GM12878 (cell line): Measurements from ENCODE around the gene ABCA7. TPM values are rescaled to one million over a fixed set of nuclear protein-coding genes. Genes with fewer than 3 reads are reported as not detected.

Experiments
- CBFB ChIP-seq: IDR thresholded peaks from 2 replicates; pipeline ENCODE4 v1.6.1; 2016; ENCODE audit warnings: antibody characterized with exemption, low read depth
- CEBPZ ChIP-seq: fragments of 150-350 bp; IDR thresholded peaks from 2 replicates; pipeline ENCODE4 v1.6.1; 2016; ENCODE audit warnings: low read depth, low read length
- FOXK2 ChIP-seq: fragments of 450-650 bp; IDR thresholded peaks from 2 replicates; pipeline ENCODE4 v1.6.1; 2017; ENCODE audit warnings: mild to moderate bottlenecking, moderate library complexity
- HDAC2 ChIP-seq: fragments of 200-600 bp; sonication (generic); IDR thresholded peaks from 2 replicates; pipeline ENCODE4 v1.6.1; 2017
- IKZF2 ChIP-seq, 2 experiments: fragments of 450-650 bp; IDR thresholded peaks; 2 replicates each; pipeline ENCODE4 v1.6.1; 2017; ENCODE audit warnings: mild to moderate bottlenecking in 2 of 2, moderate library complexity in 2 of 2
- MEF2B ChIP-seq: fragments of 450-650 bp; IDR thresholded peaks from 2 replicates; pipeline ENCODE4 v1.6.1; 2018; ENCODE audit warnings: mild to moderate bottlenecking, moderate library complexity; ENCODE audit not compliant: partially characterized antibody, poor library complexity, severe bottlenecking
- NFIC ChIP-seq: IDR thresholded peaks from 2 replicates; pipeline ENCODE4 v1.6.1; 2012; ENCODE audit warnings: low read depth, mild to moderate bottlenecking, inconsistent platforms, low read length, moderate library complexity
- NR2C1 ChIP-seq: fragments of 450-650 bp; IDR thresholded peaks from 2 replicates; pipeline ENCODE4 v1.6.1; 2017; ENCODE audit warnings: antibody characterized with exemption, mild to moderate bottlenecking, moderate library complexity
- POLR2A ChIP-seq: IDR thresholded peaks from 2 replicates; pipeline ENCODE4 v1.6.1; 2011; ENCODE audit warnings: low read depth, mild to moderate bottlenecking, low read length
- POU2F2 ChIP-seq: IDR thresholded peaks from 3 replicates; pipeline ENCODE4 v1.6.1; 2011; ENCODE audit warnings: low read depth, mild to moderate bottlenecking, low read length, borderline replicate concordance
- RCOR1 ChIP-seq: conservative IDR thresholded peaks from 2 replicates; pipeline ENCODE4 v1.6.1; 2012; ENCODE audit warnings: low read depth, low read length, improper control_type of control experiment
- RELB ChIP-seq: fragments of 450-650 bp; IDR thresholded peaks from 2 replicates; pipeline ENCODE4 v1.6.1; 2017; ENCODE audit warnings: low read depth, mild to moderate bottlenecking, moderate library complexity
- RUNX3 ChIP-seq: IDR thresholded peaks from 2 replicates; pipeline ENCODE4 v1.6.1; 2012; ENCODE audit warnings: low read length, inconsistent platforms
- SIX5 ChIP-seq: IDR thresholded peaks from 2 replicates; pipeline ENCODE4 v1.6.1; 2011; ENCODE audit warnings: mild to moderate bottlenecking, low read depth, low read length, moderate library complexity; ENCODE audit not compliant: severe bottlenecking
- SP1 ChIP-seq: IDR thresholded peaks from one replicate; pipeline ENCODE4 v1.6.1; 2011; ENCODE audit warnings: low read depth, low read length
- STAT1 ChIP-seq: fragments of 450-650 bp; conservative IDR thresholded peaks from 2 replicates; pipeline ENCODE4 v1.6.1; 2014; ENCODE audit warnings: antibody characterized with exemption, mild to moderate bottlenecking
- TCF12 ChIP-seq: IDR thresholded peaks from 2 replicates; pipeline ENCODE4 v1.6.1; 2011; ENCODE audit warnings: low read depth, mild to moderate bottlenecking, low read length
- TCF3 ChIP-seq: IDR thresholded peaks from 2 replicates; pipeline ENCODE4 v1.6.1; 2012; ENCODE audit warnings: low read depth, mild to moderate bottlenecking, low read length, borderline replicate concordance; ENCODE audit not compliant: insufficient read depth
- YY1 ChIP-seq: IDR thresholded peaks from 2 replicates; pipeline ENCODE4 v1.6.1; 2011; ENCODE audit warnings: low read depth, mild to moderate bottlenecking, low read length
- ZNF207 ChIP-seq: fragments of 450-650 bp; IDR thresholded peaks from 2 replicates; pipeline ENCODE4 v1.6.1; 2014; ENCODE audit warnings: antibody characterized with exemption, mild to moderate bottlenecking, borderline replicate concordance
- ZNF687 ChIP-seq: fragments of 450-650 bp; IDR thresholded peaks from 2 replicates; pipeline ENCODE4 v1.6.1; 2017; ENCODE audit warnings: mild to moderate bottlenecking, moderate library complexity
- polyA plus RNA-seq, 11 experiments: library from polyadenylated mRNA; depleted of rRNA in 4 of 11; unstranded in 6 of 11; stranded (reverse) in 5 of 11; fragments of >200 nt; fragmentation: Nextera tagmentation in 4 of 11; fragmentation: Illumina TruSeq in 1 of 11; extraction: Ambion mirVana in 4 of 11; extraction: Trizol in 1 of 11; gene quantifications; 1 replicate in 1 of 11; 2 replicates in 10 of 11; pipeline versions ENCODE4 v1.2.1 to v1.2.3, GENCODE V29; 2011 to 2016; ENCODE audit warnings: inconsistent platforms in 2 of 11, missing spikeins in 2 of 11, low read depth in 1 of 11
- total RNA-seq, 4 experiments: library from RNA; depleted of rRNA in 3 of 4; stranded (reverse); fragments of >200 nt in 3 of 4; fragmentation: Illumina TruSeq in 1 of 4; extraction: Trizol in 1 of 4; gene quantifications; 2 replicates each; pipeline versions ENCODE4 v1.2.1 to v1.2.3, GENCODE V29; 2013 to 2021

Gene ABCA7
- total and polyA plus RNA-seq, 10 of the 15 experiments (the other 5 are each of a cell fraction or from before 2014, with no cell fraction given) = 1.0 to 49.5 (median 14.8) TPM

GRCh38 chr19:1040476-1041271 is 767 bp downstream of the ABCA7 start (continued):
- peak; percentile 43; the same call in 1 of the 2 replicates for TF ChIP-seq RUNX3
- peak; percentile 99 for TF ChIP-seq SP1
- TF ChIP-seq ZNF687 = no peak
- 0 out of 2 replicates have a peak, but pooled peaks have one; percentile 56 for TF ChIP-seq HDAC2
- no peak for TF ChIP-seq SIX5
- 0 out of 2 replicates have a peak, but pooled peaks have one; percentile 28 for TF ChIP-seq CEBPZ
- no peak for TF ChIP-seq RCOR1
- peak; percentile 26; the same call in 1 of the 3 replicates for TF ChIP-seq POU2F2
- no peak for TF ChIP-seq CBFB
- TF ChIP-seq TCF3 = peak; percentile 36; the same call in 1 of the 2 replicates
- no peak for TF ChIP-seq FOXK2
- TF ChIP-seq POLR2A = no peak
- no peak for TF ChIP-seq STAT1
- peak; percentile 79 for TF ChIP-seq TCF12
- TF ChIP-seq IKZF2 (IDR thresholded peaks at IDR 0.05) = no peak
- no peak for TF ChIP-seq NR2C1
- no peak for TF ChIP-seq RELB
- no peak for TF ChIP-seq NFIC
- no peak for TF ChIP-seq ZNF207
- peak; percentile 97 for TF ChIP-seq MEF2B
- TF ChIP-seq YY1 = no peak
